Measurements from ENCODE around the gene GTPBP4.

DNA sequence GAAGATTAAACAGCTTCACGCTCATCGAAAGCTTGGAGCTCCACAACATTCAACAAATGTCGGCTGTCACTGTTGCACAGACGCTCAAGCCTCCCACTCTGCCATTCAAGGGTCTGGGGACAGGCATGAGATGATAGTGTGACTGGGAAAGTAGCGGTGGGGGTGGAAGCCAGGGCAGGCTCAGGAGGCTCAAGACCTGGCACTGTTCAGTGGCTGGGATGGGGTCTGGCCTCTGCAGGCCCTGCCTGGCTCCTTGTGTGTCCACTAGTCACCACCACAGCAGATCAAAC, 13.5 kb upstream of the GTPBP4 start:
- TF ChIP-seq POLR2AphosphoS5 (IDR thresholded peaks at IDR 0.05) (no peak), POLR2A (IDR thresholded peaks at IDR 0.05) (no peak), CTCF (IDR thresholded peaks at IDR 0.05) (no peak)
